ENCODE measurements around the gene HPGDS.

The HPGDS gene

DNA sequence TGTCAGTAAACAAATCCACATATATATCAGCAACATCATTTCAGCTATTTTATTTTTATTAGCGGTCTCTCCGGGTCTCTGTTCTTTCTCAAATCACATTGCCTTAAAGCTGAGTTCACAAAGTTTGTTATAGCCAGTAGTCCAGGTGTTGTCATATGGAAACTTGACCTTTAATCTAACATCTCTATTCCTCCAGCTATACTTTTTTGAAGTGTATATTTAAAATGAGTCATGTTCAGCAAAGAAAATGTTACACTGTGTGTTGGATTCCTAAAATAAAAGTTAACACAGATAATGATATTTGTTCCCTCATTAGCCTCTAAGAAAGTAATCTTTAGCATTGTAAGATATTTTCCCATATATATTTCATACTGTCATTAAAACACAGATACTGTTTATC, 71.4 kb downstream of the HPGDS start:
- Histone ChIP-seq H3K36me3 (ENCODE audit: control insufficient read depth, low read length) (peaks cover 51% of the 10 kb centered on the region), H3K9me3 (ENCODE audit: control insufficient read depth, insufficient read depth, low read length) (no peaks in the 10 kb centered on the region), H3K27ac (ENCODE audit: low read depth, low read length) (no peak overlapping the region), H3K9me2 (replicated peaks; ENCODE audit: control insufficient read depth, low read length) (no peaks in the 10 kb centered on the region), H3K4me3 (ENCODE audit: low read length) (no peak overlapping the region), H3K79me2 (ENCODE audit: control insufficient read depth, low read length) (no peaks in the 10 kb centered on the region), H3K4me1 (ENCODE audit: control insufficient read depth, low read length) (no peaks in the 10 kb centered on the region), H3K27me3 (ENCODE audit: control insufficient read depth, low read length) (no peaks in the 10 kb centered on the region), H3F3A (ENCODE audit: control insufficient read depth, insufficient read depth) (no peaks in the 10 kb centered on the region), H3K4me2 (ENCODE audit: low read length) (no peak overlapping the region), H4K20me1 (ENCODE audit: control insufficient read depth, insufficient read depth, low read depth, low read length) (no peaks in the 10 kb centered on the region)
- TF ChIP-seq, protein P1, sequence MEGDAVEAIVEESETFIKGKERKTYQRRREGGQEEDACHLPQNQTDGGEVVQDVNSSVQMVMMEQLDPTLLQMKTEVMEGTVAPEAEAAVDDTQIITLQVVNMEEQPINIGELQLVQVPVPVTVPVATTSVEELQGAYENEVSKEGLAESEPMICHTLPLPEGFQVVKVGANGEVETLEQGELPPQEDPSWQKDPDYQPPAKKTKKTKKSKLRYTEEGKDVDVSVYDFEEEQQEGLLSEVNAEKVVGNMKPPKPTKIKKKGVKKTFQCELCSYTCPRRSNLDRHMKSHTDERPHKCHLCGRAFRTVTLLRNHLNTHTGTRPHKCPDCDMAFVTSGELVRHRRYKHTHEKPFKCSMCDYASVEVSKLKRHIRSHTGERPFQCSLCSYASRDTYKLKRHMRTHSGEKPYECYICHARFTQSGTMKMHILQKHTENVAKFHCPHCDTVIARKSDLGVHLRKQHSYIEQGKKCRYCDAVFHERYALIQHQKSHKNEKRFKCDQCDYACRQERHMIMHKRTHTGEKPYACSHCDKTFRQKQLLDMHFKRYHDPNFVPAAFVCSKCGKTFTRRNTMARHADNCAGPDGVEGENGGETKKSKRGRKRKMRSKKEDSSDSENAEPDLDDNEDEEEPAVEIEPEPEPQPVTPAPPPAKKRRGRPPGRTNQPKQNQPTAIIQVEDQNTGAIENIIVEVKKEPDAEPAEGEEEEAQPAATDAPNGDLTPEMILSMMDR (IDR thresholded peaks at IDR 0.05; ENCODE audit: low read depth, low read length, poor library complexity, severe bottlenecking): no peak
- no peak for TF ChIP-seq EZH2phosphoT487 (IDR thresholded peaks at IDR 0.05; ENCODE audit: borderline replicate concordance, low read length)

DNA sequence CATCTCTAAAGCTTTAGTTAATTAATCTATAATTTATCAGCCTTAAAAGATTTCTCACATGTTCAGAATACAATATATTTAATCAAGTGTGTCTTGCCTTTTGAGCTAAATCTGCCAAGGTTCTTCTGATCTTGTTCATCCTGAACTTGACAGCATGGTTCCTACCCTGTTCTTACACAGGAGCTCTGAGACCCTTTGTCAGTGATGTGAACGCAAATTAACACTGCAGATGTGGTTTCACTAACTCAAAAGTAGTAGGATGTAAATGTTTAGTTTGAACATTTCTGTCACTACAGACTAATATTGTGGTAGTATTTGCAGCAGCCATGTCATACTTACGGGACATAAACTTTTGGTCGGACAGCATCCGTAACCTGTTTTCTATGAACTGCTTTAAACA, 75.6 kb downstream of the HPGDS start:
- H3K27me3 ChIP-seq (ENCODE audit: control insufficient read depth, low read length): no peaks in the 10 kb centered on the region
- TF ChIP-seq EZH2phosphoT487 (IDR thresholded peaks at IDR 0.05; ENCODE audit: borderline replicate concordance, low read length): no peak
- TF ChIP-seq, protein P1 (IDR thresholded peaks at IDR 0.05; ENCODE audit: low read depth, low read length, poor library complexity, severe bottlenecking): no peak
- H3K9me3 ChIP-seq (ENCODE audit: control insufficient read depth, insufficient read depth, low read length): no peaks in the 10 kb centered on the region
- H3K79me2 ChIP-seq (ENCODE audit: control insufficient read depth, low read length): no peaks in the 10 kb centered on the region
- H3K9me2 ChIP-seq (replicated peaks; ENCODE audit: control insufficient read depth, low read length): no peaks in the 10 kb centered on the region
- no peaks in the 10 kb centered on the region for H3K4me1 ChIP-seq (ENCODE audit: control insufficient read depth, low read length)
- peaks cover 46% of the 10 kb centered on the region for H3K36me3 ChIP-seq (ENCODE audit: control insufficient read depth, low read length)
- no peak overlapping the region for H3K4me3 ChIP-seq (ENCODE audit: low read length)
- H3F3A ChIP-seq (ENCODE audit: control insufficient read depth, insufficient read depth): no peaks in the 10 kb centered on the region; the same call in 1 of the 2 replicates
- H4K20me1 ChIP-seq (ENCODE audit: control insufficient read depth, insufficient read depth, low read depth, low read length): no peaks in the 10 kb centered on the region
- H3K4me2 ChIP-seq (ENCODE audit: low read length): no peak overlapping the region
- H3K27ac ChIP-seq (ENCODE audit: low read depth, low read length): no peak overlapping the region

DNA sequence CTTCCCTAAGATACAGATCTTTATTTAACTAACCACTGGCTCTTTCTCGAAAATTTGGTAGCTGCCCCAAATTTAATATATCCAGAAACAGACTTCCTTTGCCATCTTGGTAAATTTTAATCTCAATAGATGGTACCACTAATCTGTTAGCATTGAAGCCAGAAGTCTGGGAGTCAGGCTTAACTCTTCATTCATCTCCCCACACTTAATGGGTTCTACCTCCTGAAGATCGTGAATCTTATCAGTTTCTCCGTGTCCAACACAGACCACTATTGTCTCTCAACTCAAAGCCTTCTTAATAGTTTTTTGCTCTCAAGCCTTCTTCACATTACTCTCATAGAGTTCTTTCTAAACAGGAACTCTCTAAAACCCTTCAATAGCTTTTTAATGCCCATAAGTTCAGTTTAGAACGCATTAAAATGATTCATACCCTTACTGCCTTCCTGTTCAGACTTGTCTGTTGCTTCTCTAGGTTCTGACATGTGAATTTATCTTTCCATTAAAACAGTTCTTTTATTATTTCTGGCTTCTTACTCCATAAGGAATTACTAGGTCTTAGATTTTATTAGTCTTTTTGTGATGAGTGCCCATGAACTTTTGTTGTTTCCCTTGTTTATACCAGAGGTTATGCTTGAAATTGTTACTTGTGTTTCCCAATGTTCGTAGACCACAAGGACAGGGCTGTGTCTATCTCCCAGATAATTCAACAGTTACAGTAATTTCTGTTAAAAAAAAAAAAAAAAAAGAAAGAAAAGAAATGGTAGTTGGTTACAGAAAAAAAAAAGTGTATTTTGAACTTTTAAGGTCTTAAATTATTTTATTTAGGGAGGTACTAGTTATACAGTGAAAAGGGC, 80.2 kb downstream of the HPGDS start:
- no peak overlapping the region for H3K27ac ChIP-seq (ENCODE audit: low read depth, low read length)
- H3F3A ChIP-seq (ENCODE audit: control insufficient read depth, insufficient read depth): no peaks in the 10 kb centered on the region; the same call in 1 of the 2 replicates
- H3K4me3 ChIP-seq (ENCODE audit: low read length): no peak overlapping the region
- TF ChIP-seq, protein P1 (IDR thresholded peaks at IDR 0.05; ENCODE audit: low read depth, low read length, poor library complexity, severe bottlenecking): no peak
- TF ChIP-seq EZH2phosphoT487 (IDR thresholded peaks at IDR 0.05; ENCODE audit: borderline replicate concordance, low read length): no peak
- no peaks in the 10 kb centered on the region for H3K9me2 ChIP-seq (replicated peaks; ENCODE audit: control insufficient read depth, low read length)
- peaks cover 41% of the 10 kb centered on the region for H3K36me3 ChIP-seq (ENCODE audit: control insufficient read depth, low read length)
- no peaks in the 10 kb centered on the region for H3K27me3 ChIP-seq (ENCODE audit: control insufficient read depth, low read length)
- no peak overlapping the region for H3K4me2 ChIP-seq (ENCODE audit: low read length)
- H3K4me1 ChIP-seq (ENCODE audit: control insufficient read depth, low read length): no peaks in the 10 kb centered on the region
- no peaks in the 10 kb centered on the region for H3K9me3 ChIP-seq (ENCODE audit: control insufficient read depth, insufficient read depth, low read length)
- no peaks in the 10 kb centered on the region for H3K79me2 ChIP-seq (ENCODE audit: control insufficient read depth, low read length)
- H4K20me1 ChIP-seq (ENCODE audit: control insufficient read depth, insufficient read depth, low read depth, low read length): no peaks in the 10 kb centered on the region
